Measurements from ENCODE around the gene ATXN2. TPM values are rescaled to one million over a fixed set of nuclear protein-coding genes. Genes with fewer than 3 reads are reported as not detected.

Gene ATXN2
- total and polyA plus RNA-seq, 9 of the 15 experiments (the other 6 are each of a cell fraction or from before 2014, with no cell fraction given), result 16.8 to 67.8 (median 29.3) TPM

- TF ChIP-seq IRF1 (CRISPR knock-in tag; IDR thresholded peaks at IDR 0.05; ENCODE audit: borderline replicate concordance) (no peak), GTF2F1 (IDR thresholded peaks at IDR 0.05; ENCODE audit: low read depth, low read length) (no peak), SMAD4 (CRISPR knock-in tag; conservative IDR thresholded peaks at IDR 0.05) (peak; percentile 40; the same call in 1 of the 2 replicates), PRMT5 (CRISPR knock-in tag; IDR thresholded peaks at IDR 0.05) (no peak), NFXL1 (CRISPR knock-in tag; IDR thresholded peaks at IDR 0.05) (no peak), EHMT2 (IDR thresholded peaks at IDR 0.05) (no peak), ZNF77 (CRISPR knock-in tag; IDR thresholded peaks at IDR 0.05) (no peak), HNRNPLL (IDR thresholded peaks at IDR 0.05; ENCODE audit: low read depth, low read length, poor library complexity, severe bottlenecking) (peak; percentile 87), ZNF134 (CRISPR knock-in tag; conservative IDR thresholded peaks at IDR 0.05) (no peak), DMBX1 (CRISPR knock-in tag; IDR thresholded peaks at IDR 0.05; ENCODE audit: borderline replicate concordance) (no peak), TOE1 (IDR thresholded peaks at IDR 0.05; ENCODE audit: borderline replicate concordance) (no peak; the same call in 1 of the 2 replicates), TOE1 (CRISPR knock-in tag; IDR thresholded peaks at IDR 0.05; ENCODE audit: borderline replicate concordance, low read depth) (no peak), NCOA4 (IDR thresholded peaks at IDR 0.05; ENCODE audit: partially characterized antibody) (no peak), NUFIP1 (IDR thresholded peaks at IDR 0.05; ENCODE audit: partially characterized antibody) (no peak), ELK1 (CRISPR knock-in tag; IDR thresholded peaks at IDR 0.05) (no peak), TRIM28 (IDR thresholded peaks at IDR 0.05) (no peak), MEIS2 (IDR thresholded peaks at IDR 0.05; ENCODE audit: partially characterized antibody) (no peak), BRD4 (IDR thresholded peaks at IDR 0.05) (no peak), NR2C2 (CRISPR knock-in tag; IDR thresholded peaks at IDR 0.05) (no peak), NR2C2 (tag; IDR thresholded peaks at IDR 0.05) (no peak), PHTF2 (CRISPR knock-in tag; IDR thresholded peaks at IDR 0.05) (no peak)
- TF ChIP-seq, protein P1, sequence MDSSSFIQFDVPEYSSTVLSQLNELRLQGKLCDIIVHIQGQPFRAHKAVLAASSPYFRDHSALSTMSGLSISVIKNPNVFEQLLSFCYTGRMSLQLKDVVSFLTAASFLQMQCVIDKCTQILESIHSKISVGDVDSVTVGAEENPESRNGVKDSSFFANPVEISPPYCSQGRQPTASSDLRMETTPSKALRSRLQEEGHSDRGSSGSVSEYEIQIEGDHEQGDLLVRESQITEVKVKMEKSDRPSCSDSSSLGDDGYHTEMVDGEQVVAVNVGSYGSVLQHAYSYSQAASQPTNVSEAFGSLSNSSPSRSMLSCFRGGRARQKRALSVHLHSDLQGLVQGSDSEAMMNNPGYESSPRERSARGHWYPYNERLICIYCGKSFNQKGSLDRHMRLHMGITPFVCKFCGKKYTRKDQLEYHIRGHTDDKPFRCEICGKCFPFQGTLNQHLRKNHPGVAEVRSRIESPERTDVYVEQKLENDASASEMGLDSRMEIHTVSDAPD (CRISPR knock-in tag; IDR thresholded peaks at IDR 0.05), result no peak
- TF ChIP-seq, protein P2, sequence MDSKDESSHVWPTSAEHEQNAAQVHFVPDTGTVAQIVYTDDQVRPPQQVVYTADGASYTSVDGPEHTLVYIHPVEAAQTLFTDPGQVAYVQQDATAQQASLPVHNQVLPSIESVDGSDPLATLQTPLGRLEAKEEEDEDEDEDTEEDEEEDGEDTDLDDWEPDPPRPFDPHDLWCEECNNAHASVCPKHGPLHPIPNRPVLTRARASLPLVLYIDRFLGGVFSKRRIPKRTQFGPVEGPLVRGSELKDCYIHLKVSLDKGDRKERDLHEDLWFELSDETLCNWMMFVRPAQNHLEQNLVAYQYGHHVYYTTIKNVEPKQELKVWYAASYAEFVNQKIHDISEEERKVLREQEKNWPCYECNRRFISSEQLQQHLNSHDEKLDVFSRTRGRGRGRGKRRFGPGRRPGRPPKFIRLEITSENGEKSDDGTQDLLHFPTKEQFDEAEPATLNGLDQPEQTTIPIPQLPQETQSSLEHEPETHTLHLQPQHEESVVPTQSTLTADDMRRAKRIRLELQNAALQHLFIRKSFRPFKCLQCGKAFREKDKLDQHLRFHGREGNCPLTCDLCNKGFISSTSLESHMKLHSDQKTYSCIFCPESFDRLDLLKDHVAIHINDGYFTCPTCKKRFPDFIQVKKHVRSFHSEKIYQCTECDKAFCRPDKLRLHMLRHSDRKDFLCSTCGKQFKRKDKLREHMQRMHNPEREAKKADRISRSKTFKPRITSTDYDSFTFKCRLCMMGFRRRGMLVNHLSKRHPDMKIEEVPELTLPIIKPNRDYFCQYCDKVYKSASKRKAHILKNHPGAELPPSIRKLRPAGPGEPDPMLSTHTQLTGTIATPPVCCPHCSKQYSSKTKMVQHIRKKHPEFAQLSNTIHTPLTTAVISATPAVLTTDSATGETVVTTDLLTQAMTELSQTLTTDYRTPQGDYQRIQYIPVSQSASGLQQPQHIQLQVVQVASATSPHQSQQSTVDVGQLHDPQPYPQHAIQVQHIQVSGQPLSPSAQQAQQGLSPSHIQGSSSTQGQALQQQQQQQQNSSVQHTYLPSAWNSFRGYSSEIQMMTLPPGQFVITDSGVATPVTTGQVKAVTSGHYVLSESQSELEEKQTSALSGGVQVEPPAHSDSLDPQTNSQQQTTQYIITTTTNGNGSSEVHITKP (IDR thresholded peaks at IDR 0.05; ENCODE audit: partially characterized antibody), result peak; percentile 62
These were observed 1.1 kb downstream of the ATXN2 start (continued) for GRCh38 chr12:111597831-111598636.

Measured in K562 (cell line).